GM21825 (cell line): ENCODE measurements around the gene CAMK2D.

Experiments
- ATAC-seq: cut with Tn5 transposase; IDR thresholded peaks from one replicate; pipeline ENCODE4 v1.9.1; 2021; ENCODE audit warnings: mild to moderate bottlenecking, moderate library complexity; ENCODE audit not compliant: unreplicated experiment

Gene CAMK2D

GRCh38 chr4:113616443-113616842 is 145.1 kb downstream of the CAMK2D start:
- ATAC-seq = no peak

DNA sequence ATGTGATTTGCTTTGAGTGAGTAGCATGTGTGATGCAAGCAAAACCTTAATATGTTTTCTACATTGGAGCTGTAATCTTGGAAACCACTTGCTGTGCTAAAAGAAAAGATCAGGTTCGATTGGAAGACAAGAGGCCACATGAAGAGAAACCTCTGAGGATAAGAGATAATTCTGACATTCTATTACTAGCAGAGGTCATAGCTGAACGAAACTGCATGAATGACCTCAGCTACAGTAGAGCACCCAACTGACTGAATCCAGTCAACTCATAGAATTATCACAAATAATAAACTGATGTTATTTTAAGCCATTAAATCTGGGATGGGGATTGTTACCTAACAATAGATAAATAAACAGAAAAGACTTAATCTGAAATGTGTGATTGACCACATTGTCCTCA is 147.1 kb downstream of the CAMK2D start:
- ATAC-seq = no peak

DNA sequence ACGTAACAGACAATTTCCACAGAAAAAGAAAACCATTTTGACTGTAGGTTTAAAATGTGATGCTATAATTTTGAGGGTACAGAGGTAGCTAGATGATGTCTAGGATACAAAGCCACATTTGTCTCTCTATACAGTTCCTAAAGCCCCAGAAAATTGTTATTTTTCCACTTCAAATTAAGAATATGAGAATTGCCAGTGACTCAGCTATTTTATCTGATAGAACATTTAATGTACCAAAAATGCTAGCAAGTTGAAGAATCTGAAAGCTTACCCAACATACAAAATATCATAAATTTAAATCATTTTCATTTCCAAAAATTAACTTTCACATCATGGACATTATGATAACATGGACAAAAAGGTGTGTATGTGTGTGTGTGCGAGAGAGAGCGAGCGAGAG is 148.0 kb downstream of the CAMK2D start:
- ATAC-seq = no peak

DNA sequence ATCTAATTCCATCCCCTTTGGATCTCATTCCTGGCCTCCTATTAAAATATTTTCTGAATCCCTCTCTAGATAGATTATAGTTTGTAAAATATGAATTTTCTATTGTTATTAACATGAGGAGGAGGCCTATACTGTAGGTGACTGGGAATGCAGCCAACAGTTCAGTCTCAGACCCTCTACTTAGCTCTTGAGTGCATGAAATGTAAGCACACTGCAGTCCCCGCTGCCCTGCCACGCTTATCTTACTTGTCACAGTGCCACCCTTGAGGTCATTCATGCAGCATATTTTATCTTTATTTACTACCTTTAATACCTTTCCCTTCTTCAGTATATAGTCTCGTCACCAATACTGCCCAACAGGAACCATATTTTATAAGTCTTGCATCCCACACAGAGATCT is 151.0 kb downstream of the CAMK2D start:
- no peak for ATAC-seq

DNA sequence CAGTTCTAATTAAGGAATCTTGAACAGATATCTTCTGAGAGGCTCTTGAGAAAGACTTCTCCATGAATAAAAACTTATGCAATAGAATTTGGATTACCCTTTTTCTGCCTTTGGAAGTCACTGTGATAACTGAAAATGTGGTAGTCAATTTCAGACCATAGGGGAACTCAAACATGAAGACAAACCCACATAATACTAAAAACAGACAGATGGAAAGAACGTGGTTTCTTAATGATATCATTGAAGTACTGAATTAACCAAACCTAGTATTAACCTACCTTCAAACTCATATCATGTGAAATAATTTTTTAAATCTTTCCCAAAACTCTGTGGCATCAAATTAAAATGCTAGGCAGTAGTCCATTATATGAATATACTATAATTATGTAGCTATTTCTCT is 153.5 kb downstream of the CAMK2D start:
- ATAC-seq = no peak

DNA sequence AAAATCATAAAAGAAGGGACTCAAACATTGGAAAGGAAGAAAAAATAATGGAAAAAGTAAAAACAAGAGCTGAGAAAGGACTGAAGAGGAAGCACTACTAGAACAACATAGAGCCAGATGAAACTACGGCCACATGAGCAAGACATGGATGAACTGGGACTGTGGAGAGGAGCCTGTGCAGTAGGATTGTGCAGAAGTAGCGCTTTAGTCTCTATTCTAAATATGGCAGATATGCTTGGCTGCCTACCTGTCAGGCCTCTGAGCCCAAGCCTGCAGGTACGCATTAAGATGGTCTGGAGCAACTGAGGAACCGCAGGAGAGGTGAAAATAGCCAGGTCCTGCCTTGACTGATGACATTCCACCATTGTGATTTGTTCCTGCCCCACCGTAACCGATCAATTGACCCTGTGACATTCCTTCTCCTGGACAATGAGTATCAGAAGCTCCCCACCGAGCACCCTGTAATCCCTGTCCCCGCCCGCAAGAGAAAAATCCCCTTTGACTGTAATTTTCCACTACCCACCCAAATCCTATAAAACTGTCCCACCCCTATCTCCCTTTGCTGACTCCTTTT is 154.3 kb downstream of the CAMK2D start:
- ATAC-seq = no peak

DNA sequence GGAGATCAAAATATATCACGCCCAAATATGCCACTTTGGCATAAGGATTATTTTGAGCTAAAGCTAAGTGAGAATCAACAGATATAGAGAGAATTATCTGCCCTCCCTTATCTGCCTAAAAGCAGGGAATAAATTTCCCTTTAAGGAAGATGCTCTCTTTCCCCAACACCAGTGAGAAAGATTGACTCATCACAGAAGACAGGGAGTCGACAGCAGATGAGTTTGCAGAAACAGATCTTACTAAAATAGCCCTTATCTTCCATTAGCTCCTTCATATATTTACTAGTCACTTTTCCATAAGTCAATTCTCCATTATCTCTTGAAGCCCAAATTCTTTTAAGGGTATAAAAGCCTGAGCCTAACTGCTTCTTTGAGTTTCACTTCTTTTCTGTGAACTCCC is 156.6 kb downstream of the CAMK2D start:
- no peak for ATAC-seq

GRCh38 chr4:113603911-113604310 is 157.6 kb downstream of the CAMK2D start:
- no peak for ATAC-seq

GRCh38 chr4:113602646-113603228 is 158.8 kb downstream of the CAMK2D start:
- ATAC-seq = no peak

DNA sequence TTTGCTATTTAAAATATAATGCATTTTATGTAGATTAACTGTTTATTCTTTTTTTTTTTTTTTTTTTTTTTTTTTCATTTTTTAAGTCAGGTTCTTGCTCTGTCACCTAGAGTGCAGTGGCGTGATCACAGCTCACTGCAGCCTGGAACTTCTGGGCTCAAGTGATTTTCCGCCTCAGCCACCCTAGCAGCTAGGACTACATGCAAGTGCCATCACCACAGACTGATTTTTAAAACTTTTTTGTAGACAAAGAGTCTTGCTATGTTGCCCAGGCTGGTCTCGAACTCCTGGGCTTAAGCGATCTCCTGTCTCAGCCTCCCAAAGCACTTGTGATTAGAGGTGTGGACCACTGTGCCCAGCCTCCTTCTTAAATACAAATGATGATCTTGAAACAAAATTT is 159.9 kb downstream of the CAMK2D start:
- ATAC-seq = no peak

- no peak for ATAC-seq
Observed at GRCh38 chr4:113596396-113596795, 165.1 kb downstream of the CAMK2D start.

- ATAC-seq = no peak
Observed at GRCh38 chr4:113594231-113594556, 167.3 kb downstream of the CAMK2D start.

DNA sequence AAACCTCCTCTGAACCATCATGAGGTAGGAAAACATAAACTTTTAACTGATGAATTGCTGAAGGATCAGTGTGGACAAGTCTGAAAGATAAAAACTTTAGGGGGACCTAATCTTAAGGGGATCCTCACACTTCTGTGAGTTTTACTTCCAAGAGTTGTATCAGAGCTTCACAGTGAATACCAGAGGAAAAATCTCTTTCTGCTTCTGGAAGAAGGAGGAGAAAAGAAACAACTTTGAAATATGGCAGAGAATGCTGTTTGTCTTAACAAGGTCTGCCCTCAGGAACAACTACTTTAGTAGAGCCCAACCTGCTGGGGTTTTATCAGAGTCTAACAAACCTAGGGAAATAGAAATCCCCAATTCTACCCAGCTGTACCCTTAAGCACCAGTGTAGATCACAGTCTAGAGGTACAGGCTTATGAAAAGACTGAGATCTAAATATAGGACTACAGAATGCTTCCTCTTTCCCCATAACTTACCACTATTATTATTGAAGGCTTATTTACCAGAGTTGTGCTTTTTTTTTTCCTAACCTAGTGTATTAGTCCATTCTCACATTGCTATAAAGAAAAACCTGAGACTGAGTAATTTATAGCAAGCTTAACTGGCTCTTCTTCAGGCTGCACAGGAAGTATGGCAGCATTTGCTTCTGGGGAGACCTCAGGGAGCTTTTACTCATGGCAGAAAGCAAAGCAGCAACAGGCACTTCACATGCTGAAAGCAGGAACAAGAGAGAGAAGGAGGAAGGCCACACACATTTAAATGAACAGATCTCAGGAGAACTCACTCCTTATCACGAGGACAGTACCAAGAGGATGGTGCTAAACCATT is 167.9 kb downstream of the CAMK2D start:
- peak; percentile 67 for ATAC-seq

- ATAC-seq = no peak
Observed at GRCh38 chr4:113591982-113592381, 169.6 kb downstream of the CAMK2D start.

DNA sequence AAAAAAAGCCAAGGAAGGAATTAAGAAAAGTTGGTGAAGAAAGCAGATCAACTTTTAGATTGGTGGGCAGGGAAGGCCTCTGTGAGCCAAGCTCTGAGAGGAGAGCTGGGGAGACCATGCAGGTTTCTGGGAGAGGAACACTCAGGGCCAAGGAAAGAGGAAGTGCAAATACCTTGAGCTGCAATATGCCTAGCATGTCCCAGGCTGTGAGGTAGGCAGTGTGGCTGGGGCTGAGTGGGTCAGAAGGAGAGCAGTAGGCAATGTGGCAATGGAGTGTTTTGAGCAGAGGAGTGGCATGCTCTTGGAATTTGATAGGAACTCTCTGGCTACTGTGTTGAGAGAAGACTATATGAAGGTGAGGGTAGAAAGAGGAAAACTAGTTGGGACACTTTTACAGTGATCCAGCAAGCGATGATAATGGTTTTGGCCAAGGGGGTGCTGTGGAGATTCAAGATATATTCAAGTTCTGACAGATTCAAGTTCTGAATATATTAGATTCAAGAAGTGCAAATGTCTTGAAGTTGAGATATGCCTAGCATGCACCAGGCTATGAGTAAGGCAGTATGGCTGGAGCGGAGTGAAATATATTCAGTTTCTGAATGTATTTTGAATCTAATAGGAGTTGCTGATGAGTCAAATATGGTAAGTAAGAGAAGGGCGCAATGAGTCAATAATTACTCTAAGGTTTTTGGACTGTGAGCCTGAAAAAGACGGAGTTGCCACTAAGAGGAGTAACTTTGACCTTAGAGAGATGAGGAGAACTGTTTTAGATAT is 172.5 kb downstream of the CAMK2D start:
- ATAC-seq = no peak

GRCh38 chr4:113587640-113588275 is 173.8 kb downstream of the CAMK2D start:
- no peak for ATAC-seq

GRCh38 chr4:113587156-113587555 is 174.4 kb downstream of the CAMK2D start:
- no peak for ATAC-seq

GRCh38 chr4:113586072-113586471 is 175.5 kb downstream of the CAMK2D start:
- ATAC-seq = no peak

DNA sequence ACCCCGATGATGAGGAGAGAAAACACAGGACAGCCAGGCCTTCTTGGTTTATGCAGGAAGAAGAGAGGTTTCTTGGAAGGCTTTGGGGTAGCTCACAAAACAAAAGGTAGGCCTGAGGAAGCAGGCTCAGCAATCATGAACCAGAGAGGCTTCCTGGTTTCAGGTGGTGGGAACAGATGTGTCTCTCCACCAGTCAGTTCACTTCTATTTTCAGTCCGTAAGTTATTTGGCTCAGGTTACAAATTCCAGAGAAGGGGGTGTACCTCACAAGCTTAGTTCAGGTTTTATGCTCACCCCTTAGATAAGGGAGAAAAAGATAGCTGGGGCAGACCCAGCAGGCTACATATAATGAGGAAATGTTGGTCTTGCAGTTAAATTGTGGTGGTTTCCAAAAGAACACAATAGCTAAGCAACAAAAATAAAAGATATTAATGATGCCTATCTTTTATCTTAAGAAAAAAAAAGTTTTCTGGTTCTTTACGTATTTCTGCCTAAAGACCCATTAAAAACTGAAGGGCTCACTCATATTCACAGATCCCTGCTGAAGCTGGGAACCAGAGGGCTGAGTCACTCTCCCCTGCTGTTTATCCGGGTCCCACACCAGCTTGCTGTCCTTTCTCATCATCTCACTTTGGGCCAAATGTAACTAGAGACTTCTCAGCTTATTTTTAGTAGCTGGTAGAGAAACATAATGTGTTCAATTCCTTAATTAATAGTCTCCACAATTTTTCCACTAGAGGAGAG is 177.0 kb downstream of the CAMK2D start:
- ATAC-seq = no peak

DNA sequence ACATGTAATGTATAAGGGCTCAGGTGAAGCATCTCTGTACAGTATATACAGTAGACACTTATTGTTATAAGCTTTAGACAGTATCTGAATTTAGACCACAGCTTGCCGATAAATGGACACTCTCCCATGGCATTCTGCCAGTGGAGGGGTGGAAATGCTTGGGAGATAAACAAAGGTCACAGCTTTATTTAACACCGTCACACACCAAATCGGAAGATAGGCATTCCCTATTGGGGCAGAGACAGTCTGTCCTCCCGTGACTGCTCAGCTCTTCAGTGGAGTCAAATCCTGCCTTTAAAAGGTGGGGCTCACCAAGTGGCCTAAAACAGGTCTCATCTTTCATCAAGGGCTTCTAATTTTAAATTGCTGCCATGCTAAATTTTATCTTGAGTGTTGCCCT is 178.8 kb downstream of the CAMK2D start:
- no peak for ATAC-seq

DNA sequence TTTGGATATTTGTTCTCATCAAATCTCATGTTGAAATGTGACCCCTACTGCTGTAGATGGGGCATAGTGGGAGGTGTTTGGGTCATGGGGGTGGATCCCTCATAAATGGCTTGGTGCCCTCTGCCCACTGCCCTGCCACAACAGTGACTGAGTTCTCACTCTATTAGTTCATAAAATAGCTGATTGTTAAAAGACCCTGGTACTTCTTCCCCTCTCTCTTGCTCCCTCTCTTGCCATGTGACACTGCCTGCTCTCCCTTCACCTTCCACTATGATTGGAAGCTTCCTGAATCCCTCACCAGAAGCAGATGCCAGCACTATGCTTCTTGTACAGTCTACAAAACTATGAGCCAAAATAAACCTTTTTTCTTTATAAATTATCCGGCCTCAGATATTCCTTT is 182.2 kb downstream of the CAMK2D start:
- ATAC-seq = no peak
